Large intestine (tissue), 3 donors: ENCODE measurements around the gene ARHGAP42. TPM values are rescaled to one million over a fixed set of nuclear protein-coding genes. Genes with fewer than 3 reads are reported as not detected.

Source experiments
- DNase-seq, 2 donors: peaks; one replicate each; pipeline versions ENCODE4 v3.0.0 to v3.0.0-alpha.2; 2013
- H3K27ac ChIP-seq: one replicate; pipeline ENCODE4 v1.5.1; 2013; ENCODE audit warnings: low read length
- H3K27me3 ChIP-seq: 2 replicates; pipeline ENCODE4 v1.6.1; 2013; ENCODE audit warnings: low read length; ENCODE audit not compliant: control insufficient read depth, insufficient read depth
- H3K36me3 ChIP-seq: 2 replicates; pipeline ENCODE4 v1.6.1; 2013; ENCODE audit warnings: low read length; ENCODE audit not compliant: control insufficient read depth, insufficient read depth
- H3K4me1 ChIP-seq: one replicate; pipeline ENCODE4 v1.6.1; 2013; ENCODE audit warnings: low read length; ENCODE audit not compliant: control insufficient read depth, insufficient read depth
- H3K4me3 ChIP-seq: one replicate; pipeline ENCODE4 v1.5.1; 2013; ENCODE audit warnings: low read length
- H3K9me3 ChIP-seq: one replicate; pipeline ENCODE4 v1.6.1; 2013; ENCODE audit warnings: mild to moderate bottlenecking, low read depth, low read length, moderate library complexity; ENCODE audit not compliant: control insufficient read depth
- WGBS: methylation state at CpG from one replicate; pipeline ENCODE4 v1.1.5; 2013; ENCODE audit warnings: low lambda C conversion rate; ENCODE audit not compliant: insufficient coverage; 5-methylcytosine and 5-hydroxymethylcytosine counted together
- polyA plus RNA-seq: library from polyadenylated mRNA; unstranded; fragments of 120-200 nt; gene quantifications from one replicate; pipeline ENCODE4 v1.2.1, GENCODE V29; 2013

Gene ARHGAP42
- polyA plus RNA-seq, 1 donor = 18.2 TPM

DNA sequence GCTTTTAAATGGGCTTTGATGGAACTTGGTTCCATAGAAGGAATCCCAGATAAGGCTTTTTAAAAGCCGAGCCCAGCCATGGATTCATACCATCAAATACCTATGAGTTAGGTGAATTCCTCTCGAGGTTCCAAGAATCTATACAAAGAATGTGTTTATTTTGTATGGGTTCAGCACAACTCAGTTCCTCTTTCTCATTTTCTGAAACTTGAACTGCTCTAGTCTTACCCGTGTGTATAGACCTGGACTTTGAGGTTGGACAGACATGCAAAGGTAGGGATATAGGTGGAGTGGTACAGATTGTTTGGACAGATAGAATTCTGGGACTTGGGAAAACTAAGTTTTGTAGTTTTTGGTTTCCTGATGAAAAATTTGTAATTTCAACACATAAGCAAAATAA is 344.6 kb downstream of the ARHGAP42 start:
- no peaks in the 10 kb centered on the region for H3K4me1 ChIP-seq
- no CpG with 5 or more reads among the region's 3 CpGs for WGBS
- no peaks in the 10 kb centered on the region for H3K27me3 ChIP-seq
- no peak overlapping the region for H3K4me3 ChIP-seq
- no peak for DNase-seq
- no peak overlapping the region for H3K27ac ChIP-seq
- H3K9me3 ChIP-seq = no peaks in the 10 kb centered on the region
- no peaks in the 10 kb centered on the region for H3K36me3 ChIP-seq

DNA sequence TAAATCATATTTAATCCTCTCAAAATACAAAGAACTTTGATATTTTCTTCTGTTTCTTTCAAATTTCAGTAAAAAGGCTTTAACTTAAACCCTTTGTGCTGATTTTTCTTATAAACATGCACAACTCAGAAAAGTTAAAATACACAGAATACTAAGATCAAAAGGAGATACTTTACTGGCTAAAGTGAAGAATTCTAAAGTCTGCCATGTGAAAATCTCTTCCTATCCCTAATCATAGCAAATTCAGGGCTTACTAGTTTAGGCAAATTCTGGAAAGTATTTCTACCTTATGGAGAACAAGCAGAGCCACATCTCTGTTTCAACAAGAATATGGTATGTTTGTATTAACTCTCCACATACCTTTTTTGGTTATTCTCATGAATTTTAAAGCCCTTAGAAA is 345.9 kb downstream of the ARHGAP42 start:
- no peaks in the 10 kb centered on the region for H3K36me3 ChIP-seq
- no peaks in the 10 kb centered on the region for H3K4me1 ChIP-seq
- no peak overlapping the region for H3K4me3 ChIP-seq
- no peak overlapping the region for H3K27ac ChIP-seq
- no peak for DNase-seq
- H3K9me3 ChIP-seq = no peaks in the 10 kb centered on the region
- H3K27me3 ChIP-seq = no peaks in the 10 kb centered on the region

DNA sequence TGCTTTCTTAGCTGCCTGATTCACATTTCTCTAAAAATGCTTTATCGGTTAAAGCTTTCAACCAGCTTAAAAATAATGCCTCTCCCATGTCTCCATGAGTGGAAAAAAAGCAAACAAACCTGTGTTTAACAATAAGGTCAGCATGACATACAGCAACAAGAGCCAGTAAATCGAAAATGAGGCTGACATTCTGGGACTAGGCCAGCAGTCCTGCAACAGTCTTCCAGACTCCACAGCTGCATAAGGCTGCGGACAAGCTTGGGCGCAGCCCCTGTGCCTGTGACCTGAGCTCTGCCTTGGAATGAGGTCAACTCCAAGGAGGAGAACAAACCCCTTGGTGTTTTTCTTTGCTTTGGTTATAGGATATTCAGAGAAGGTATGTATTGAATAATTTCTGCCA is 347.0 kb downstream of the ARHGAP42 start:
- no peaks in the 10 kb centered on the region for H3K36me3 ChIP-seq
- DNase-seq = no peak
- no peaks in the 10 kb centered on the region for H3K4me1 ChIP-seq
- H3K27ac ChIP-seq = no peak overlapping the region
- H3K4me3 ChIP-seq = no peak overlapping the region
- no peaks in the 10 kb centered on the region for H3K9me3 ChIP-seq
- H3K27me3 ChIP-seq = no peaks in the 10 kb centered on the region
- WGBS = 100% methylated on average over 1 of the region's 4 CpGs

DNA sequence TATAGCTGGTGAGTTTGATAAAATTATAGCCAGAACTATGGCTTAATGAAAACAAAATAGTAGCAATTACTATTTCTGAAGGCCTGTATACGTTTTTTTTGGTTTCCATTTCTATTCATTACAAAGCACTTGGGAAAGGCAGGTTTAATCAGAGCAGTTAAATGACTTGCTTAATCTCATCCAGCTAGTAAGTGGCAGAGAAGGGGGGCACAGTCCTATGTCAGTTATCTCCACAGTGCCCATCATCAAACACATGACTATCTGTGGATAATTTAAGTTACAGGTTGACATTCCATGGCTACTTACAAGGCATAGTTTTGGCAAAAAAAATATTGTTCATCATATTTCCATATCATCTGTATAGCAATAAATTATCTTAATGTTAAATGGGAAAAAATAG is 348.8 kb downstream of the ARHGAP42 start:
- no peak overlapping the region for H3K27ac ChIP-seq
- no peaks in the 10 kb centered on the region for H3K9me3 ChIP-seq
- no peaks in the 10 kb centered on the region for H3K4me1 ChIP-seq
- no peaks in the 10 kb centered on the region for H3K36me3 ChIP-seq
- no CpG with 5 or more reads among the region's 1 CpG for WGBS
- no peak overlapping the region for H3K4me3 ChIP-seq
- DNase-seq = no peak
- H3K27me3 ChIP-seq = no peaks in the 10 kb centered on the region
